A172 (cell line): ENCODE results near the gene CDK5RAP3. TPM values are rescaled to one million over a fixed set of nuclear protein-coding genes. Genes with fewer than 3 reads are reported as not detected.
A peak's percentile ranks its signal among the peaks of the same experiment; 100 is the strongest.

Source experiments
- DNase-seq: peaks from one replicate; pipeline ENCODE4 v3.0.0-alpha.2; 2015; ENCODE audit warnings: low spot score
- total RNA-seq: library from RNA; depleted of rRNA; stranded (reverse); fragments of >200 nt; shearing (Covaris generic); gene quantifications from 2 replicates; pipeline ENCODE4 v1.2.3, GENCODE V29; 2014; rRNA removed

The CDK5RAP3 gene
- total RNA-seq, 1 experiment from 2014 or later = 87.2 TPM

DNA sequence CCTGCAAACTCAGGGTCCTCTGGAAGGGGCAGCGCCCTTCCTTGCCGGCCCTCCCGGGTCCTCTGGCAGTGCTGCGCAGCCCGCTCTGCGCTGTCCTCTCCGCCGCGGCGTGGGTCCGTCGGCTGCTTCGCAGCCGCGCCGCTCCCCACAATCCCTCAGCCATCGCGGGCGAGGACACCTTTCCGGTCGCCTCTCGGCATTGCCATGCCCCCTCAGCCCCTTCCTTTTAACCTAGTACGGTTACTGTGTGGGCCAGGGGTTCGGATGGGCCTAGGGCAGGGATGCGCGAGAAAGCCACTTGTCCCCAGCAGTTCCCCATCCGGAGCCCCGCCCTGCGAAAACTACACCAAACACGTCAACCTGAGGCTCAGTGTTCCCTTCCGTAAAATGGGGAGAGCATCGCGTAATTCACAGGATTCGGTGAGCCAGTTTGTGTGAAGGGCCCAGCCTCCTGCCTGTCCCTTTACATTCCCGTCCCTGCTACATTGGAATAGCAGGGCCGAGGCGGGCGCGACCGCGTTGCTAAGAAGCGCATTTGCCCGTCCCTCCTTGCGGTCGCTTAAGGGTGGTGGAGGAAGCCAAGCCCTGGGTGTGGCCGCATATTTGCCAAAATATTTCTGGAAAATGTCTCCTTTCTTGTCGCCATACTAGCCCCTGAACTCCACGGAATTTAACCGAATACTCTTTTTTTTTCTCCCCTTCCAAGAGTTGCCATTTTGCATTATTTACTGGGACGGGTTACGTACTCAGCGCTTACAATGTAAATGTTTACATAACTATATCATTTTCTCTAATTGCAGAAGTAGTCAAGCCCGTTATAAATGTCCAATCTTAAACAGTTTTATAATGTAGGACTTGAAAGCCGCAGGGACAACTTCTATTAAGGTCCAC is 53.5 kb downstream of the CDK5RAP3 start:
- peak; percentile 88 for DNase-seq

DNA sequence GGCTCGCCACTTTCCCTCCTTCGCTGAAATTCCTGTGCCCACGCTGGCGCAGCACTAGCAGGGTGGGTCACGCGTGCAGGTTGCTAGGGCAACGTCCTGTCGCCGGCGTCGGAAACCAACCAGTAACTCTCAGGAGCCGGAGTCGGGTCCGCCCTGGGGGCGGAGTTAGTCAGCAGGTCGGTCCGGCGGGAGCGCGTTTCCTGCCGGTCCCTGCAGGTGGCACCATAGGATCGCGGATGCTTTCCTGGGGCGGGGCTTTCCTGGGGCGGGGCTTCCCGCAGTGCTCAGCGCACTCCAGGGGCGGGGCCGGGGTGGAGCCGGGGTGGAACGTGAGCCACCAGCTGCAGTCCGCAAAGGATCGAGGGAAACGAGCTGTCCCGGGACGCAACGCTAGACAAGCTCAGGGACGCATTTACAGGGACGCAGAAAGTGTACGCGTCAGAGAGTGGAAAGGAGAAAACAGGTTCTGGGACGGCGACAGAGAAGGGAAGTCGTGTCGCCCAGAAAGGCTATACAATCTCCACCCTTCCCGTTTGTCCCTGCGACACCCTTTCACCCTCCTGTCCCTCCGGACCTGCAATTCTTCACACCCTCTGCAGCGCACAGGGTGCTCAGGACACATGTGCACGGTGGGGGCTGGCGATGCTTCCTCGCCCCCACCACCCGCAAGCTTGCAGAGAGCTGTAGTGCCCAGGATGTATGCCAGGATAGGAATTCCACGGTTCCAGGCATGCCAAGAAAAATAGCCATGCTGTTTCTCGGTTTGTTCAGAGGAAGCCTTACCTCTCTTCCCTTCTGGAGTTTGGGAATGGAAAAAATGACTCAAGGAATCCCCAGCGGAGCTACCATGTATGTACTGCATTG is 54.4 kb downstream of the CDK5RAP3 start:
- peak; percentile 97 for DNase-seq

DNA sequence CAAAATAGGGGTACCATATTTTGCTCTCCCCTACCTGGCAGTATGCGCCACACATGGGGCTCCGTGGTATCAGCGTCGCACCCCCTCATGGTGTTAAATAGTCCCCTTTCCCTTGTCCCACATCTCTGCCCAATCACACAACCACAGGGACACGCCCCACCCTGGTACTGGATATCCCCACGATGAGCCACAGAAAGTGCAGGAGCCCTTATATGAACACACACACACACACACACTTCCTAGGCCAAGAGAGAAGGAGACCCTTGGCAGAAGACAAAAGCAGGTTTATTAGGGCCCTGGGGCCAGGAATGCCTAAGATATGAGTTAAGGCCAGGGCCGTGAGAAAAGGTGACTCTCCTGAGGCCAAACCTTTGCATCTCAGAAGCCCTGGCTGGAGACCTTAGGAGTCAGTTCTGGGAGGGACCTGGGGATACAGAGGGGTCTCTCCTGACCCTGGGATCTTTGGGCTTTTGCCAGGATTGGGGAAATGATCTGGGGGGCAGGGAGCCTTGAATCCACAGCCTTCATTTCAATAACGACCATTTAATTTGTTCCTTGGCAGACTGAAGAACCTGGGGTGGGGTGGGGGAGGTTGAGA is 55.1 kb downstream of the CDK5RAP3 start:
- no peak for DNase-seq

DNA sequence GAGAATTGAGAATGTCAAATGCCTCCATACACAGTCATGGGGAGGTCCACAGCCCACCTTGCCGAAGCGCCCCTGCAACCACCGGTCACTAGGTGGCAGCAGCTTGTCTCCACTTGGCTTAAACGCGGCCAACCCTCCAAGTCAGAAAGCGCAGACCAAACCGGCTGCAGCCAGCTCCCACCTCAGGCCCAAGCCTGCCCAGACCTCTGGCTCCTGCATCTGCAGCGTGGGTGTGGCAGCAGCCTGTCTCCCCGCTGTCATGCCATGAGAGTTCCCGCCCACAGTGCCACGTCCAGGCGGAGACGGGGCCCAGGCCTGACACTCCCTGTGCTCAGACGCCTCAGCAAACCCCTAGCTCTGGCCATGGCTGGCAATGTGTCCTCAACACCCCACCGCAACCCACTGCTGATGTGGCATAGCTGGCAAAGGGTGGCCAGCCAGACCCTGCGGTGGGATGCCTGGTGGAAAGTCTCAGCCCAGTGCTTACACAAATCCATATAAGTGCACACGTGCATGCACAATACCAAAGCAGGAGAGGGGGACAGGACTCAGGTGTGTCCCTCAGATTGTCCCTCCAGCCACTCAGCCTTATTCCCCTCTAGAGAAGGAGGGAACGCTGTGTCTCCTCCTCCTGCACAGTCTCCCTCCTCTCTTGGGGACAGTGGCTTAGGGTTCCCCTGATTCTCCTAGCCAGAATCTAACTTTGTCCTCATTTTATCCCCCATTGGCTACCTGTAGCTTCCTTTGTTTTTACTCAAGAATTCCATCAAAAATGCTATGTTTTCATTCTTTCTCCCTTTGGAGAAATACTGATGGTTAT is 55.8 kb downstream of the CDK5RAP3 start:
- peak; percentile 91 for DNase-seq

DNA sequence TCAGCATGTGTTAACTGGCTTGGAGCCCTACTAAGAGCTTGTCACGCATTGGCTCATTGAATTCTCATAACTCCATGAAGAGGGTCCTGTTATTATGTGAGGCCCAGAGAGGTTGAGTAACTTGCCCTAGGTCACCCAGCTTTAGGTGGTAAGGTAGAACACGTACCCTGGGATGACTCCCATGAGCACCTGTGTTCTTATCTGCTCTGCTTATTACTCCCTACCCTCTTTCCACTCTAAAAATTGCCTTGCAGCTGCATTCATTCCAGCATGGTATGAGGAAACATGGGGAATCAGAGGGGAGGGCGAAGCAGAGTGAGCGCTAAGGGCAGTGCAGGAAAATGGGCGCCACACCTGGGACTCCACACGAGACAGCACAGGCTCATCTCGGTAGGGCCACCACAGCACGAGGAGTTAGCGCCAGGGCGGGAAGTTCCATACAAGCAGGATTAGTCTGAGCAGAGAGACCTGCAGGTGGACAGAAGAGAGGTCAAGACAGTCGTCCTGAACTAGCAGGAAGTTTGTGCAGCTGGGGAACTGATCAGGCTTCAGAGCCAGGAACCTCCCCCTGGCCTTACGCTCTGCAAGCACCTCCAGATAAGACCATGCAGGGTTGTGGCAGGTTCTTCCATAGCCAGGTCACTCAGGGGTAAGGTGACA is 56.5 kb downstream of the CDK5RAP3 start:
- DNase-seq = no peak

DNA sequence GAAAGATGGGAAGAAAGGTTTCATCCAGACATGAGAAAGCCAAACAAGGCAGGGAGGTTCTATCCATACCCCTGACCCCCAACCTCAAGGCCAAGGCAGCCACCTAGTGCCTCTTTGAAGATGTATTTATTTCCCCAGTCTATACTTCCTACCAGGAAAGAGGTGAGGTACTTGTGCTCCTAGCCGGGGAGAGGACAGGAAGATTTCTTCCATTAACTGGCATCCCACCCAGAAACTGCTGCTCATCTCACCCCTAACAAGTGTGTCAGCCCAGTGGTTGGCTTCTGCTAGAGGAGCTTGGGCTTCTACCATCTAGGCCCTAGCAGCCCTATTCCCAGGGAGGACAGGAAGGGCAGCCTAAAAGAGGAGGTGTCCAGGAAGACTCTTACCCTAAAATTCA is 57.8 kb downstream of the CDK5RAP3 start:
- DNase-seq = no peak

DNA sequence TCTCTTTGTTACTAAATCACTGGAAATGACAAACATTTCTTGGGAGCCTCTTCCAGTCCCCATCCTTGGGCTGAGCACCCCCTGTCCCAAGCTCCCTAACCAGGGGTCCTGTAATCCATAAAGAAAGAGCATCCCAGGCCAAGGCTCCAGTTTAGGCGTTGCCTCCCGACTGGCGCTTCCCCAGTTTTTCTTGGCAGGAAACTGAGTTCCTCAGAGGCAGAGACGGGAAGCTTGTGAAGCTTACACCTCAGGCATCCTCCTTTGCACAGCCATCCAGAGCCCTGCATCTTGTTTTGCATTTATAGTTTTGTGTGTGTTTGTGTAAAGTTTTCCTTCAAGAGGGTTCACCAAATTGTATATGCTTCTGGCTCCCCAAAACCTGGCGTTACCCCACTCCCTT is 59.6 kb downstream of the CDK5RAP3 start:
- DNase-seq = peak; percentile 46

Other genes with a start within 250 kb of the CDK5RAP3 start
- gene TBX21, start 237.9 kb upstream of the CDK5RAP3 start, total RNA-seq = not detected in 2 replicates
- 8.2 and 19.1 TPM in 2 replicates for gene OSBPL7, start 149.3 kb upstream of the CDK5RAP3 start, total RNA-seq
- gene MRPL10, start 139.6 kb upstream of the CDK5RAP3 start, total RNA-seq = 41.9 and 58.5 TPM in 2 replicates
- gene LRRC46, start 139.4 kb upstream of the CDK5RAP3 start, total RNA-seq = 0.62 and 1.6 TPM in 2 replicates
- gene SCRN2, start 129.8 kb upstream of the CDK5RAP3 start, total RNA-seq = 56.8 and 65.4 TPM in 2 replicates
- 0.19 and 0.46 TPM in 2 replicates for gene SP6, start 120.0 kb upstream of the CDK5RAP3 start, total RNA-seq
- gene SP2, start 74.9 kb upstream of the CDK5RAP3 start, total RNA-seq = 1.2 and 2.5 TPM in 2 replicates
- gene PNPO, start 29.5 kb upstream of the CDK5RAP3 start, total RNA-seq = 59.4 and 61.9 TPM in 2 replicates
- not detected in 2 replicates for gene PRR15L, start 13.2 kb upstream of the CDK5RAP3 start, total RNA-seq
- 24.1 and 40.0 TPM in 2 replicates for gene COPZ2, start 66.7 kb downstream of the CDK5RAP3 start, total RNA-seq
- gene NFE2L1, start 77.2 kb downstream of the CDK5RAP3 start, total RNA-seq = 73.6 and 140 TPM in 2 replicates
- gene CBX1, start 130.4 kb downstream of the CDK5RAP3 start, total RNA-seq = 164 and 188 TPM in 2 replicates
- gene SNX11, start 136.7 kb downstream of the CDK5RAP3 start, total RNA-seq = 15.1 and 24.8 TPM in 2 replicates